SK-N-SH (cell line): ENCODE measurements around the gene FOXL1. TPM values are rescaled to one million over a fixed set of nuclear protein-coding genes. Genes with fewer than 3 reads are reported as not detected.

ENCODE experiments used
- CTCF ChIA-PET: fragments of 300-600, 350-600 bp; formaldehyde crosslinking; extraction: SDS; loops from one replicate; lab custom pipeline; 2021; lab: Yijun Ruan, JAX
- POLR2A ChIA-PET: fragments of 350-600 bp; sonication (Branson Sonifier 250); formaldehyde crosslinking; extraction: SDS; loops from one replicate; lab custom pipeline; 2020; ENCODE audit warnings: antibody characterized with exemption, inconsistent platforms; lab: Yijun Ruan, JAX
- DNase-seq: peaks from one replicate; pipeline ENCODE4 v3.0.0; 2012
- H2AFZ ChIP-seq: fragments of 200-600 bp; sonication (generic); 2 replicates; pipeline ENCODE4 v1.8.1; 2016; ENCODE audit warnings: antibody characterized with exemption, mild to moderate bottlenecking, low read depth
- H3F3A ChIP-seq: fragments of 200-600 bp; sonication (generic); replicated peaks from 2 replicates; pipeline ENCODE3; 2016; ENCODE audit warnings: antibody characterized with exemption, mild to moderate bottlenecking; ENCODE audit not compliant: insufficient read depth
- H3K27ac ChIP-seq, 2 experiments: fragments of 200-500 bp in 1 of 2; fragments of 200-600 bp in 1 of 2; sonication (Bioruptor generic) in 1 of 2; sonication (generic), shearing (Covaris generic) in 1 of 2; 2 replicates each; pipeline versions ENCODE4 v1.5.1 to v1.6.1; 2014 to 2016; ENCODE audit warnings: low read depth in 2 of 2, inconsistent platforms in 1 of 2, low read length in 1 of 2, mild to moderate bottlenecking in 1 of 2, mixed read lengths in 1 of 2
- H3K27me3 ChIP-seq: fragments of 200-600 bp; sonication (generic), shearing (Covaris generic); 2 replicates; pipeline ENCODE4 v1.6.1; 2016; ENCODE audit warnings: mixed run types; ENCODE audit not compliant: insufficient read depth
- H3K36me3 ChIP-seq, 2 experiments: fragments of 200-500 bp in 1 of 2; fragments of 200-600 bp in 1 of 2; sonication (Bioruptor generic) in 1 of 2; sonication (generic) in 1 of 2; replicated peaks in 1 of 2; 2 replicates each; pipeline versions ENCODE3 to v1.5.1; 2014 to 2016; ENCODE audit warnings: low read length in 1 of 2, mild to moderate bottlenecking in 1 of 2; ENCODE audit not compliant: insufficient read depth in 2 of 2, control insufficient read depth in 1 of 2
- H3K4me1 ChIP-seq, 2 experiments: fragments of 200-500 bp in 1 of 2; fragments of 200-600 bp in 1 of 2; sonication (Bioruptor generic) in 1 of 2; sonication (generic), shearing (Covaris generic) in 1 of 2; 2 replicates each; pipeline versions ENCODE4 v1.5.1 to v1.6.1; 2014 to 2016; ENCODE audit warnings: low read depth in 1 of 2, low read length in 1 of 2, mixed run types in 1 of 2; ENCODE audit not compliant: insufficient read depth in 2 of 2, control insufficient read depth in 1 of 2
- H3K4me2 ChIP-seq: fragments of 200-600 bp; sonication (generic), shearing (Covaris generic); 2 replicates; pipeline ENCODE4 v1.6.1; 2017; ENCODE audit warnings: mixed run types
- H3K4me3 ChIP-seq, 2 experiments: fragments of 200-500 bp in 1 of 2; fragments of 200-600 bp in 1 of 2; sonication (Bioruptor generic) in 1 of 2; sonication (generic), shearing (Covaris generic) in 1 of 2; 2 replicates each; pipeline versions ENCODE4 v1.5.1 to v1.8.1; 2014 to 2016; ENCODE audit warnings: low read depth in 2 of 2, inconsistent platforms in 1 of 2, low read length in 1 of 2, mild to moderate bottlenecking in 1 of 2, mixed read lengths in 1 of 2, moderate library complexity in 1 of 2
- H3K79me2 ChIP-seq: fragments of 200-600 bp; sonication (generic); 2 replicates; pipeline ENCODE4 v1.8.1; 2017; ENCODE audit warnings: mild to moderate bottlenecking; ENCODE audit not compliant: insufficient read depth
- H3K9ac ChIP-seq: fragments of 200-600 bp; sonication (generic); 2 replicates; pipeline ENCODE4 v1.6.1; 2017; ENCODE audit warnings: mixed run types
- H3K9me2 ChIP-seq: fragments of 200-600 bp; sonication (generic); 2 replicates; pipeline ENCODE4 v1.6.1; 2017; ENCODE audit warnings: mixed run types
- H3K9me3 ChIP-seq: fragments of 200-600 bp; sonication (generic); 2 replicates; pipeline ENCODE4 v1.6.1; 2017; ENCODE audit warnings: mixed run types, mild to moderate bottlenecking, moderate library complexity
- H4K20me1 ChIP-seq: fragments of 200-600 bp; sonication (generic); 2 replicates; pipeline ENCODE4 v1.6.1; 2017; ENCODE audit warnings: mild to moderate bottlenecking, mixed run types; ENCODE audit not compliant: insufficient read depth
- EZH2phosphoT487 ChIP-seq: fragments of 200-600 bp; sonication (generic); IDR thresholded peaks from 2 replicates; pipeline ENCODE4 v1.6.1; 2017; ENCODE audit warnings: low read depth, mixed run types, mild to moderate bottlenecking, antibody characterized with exemption, moderate library complexity, borderline replicate concordance
- FOSL2 ChIP-seq: IDR thresholded peaks from 2 replicates; pipeline ENCODE4 v1.4.0; 2012; ENCODE audit warnings: low read depth, mild to moderate bottlenecking, moderate library complexity, borderline replicate concordance
- FOXJ3 ChIP-seq: sonication (generic); formaldehyde crosslinking; IDR thresholded peaks from 2 replicates; pipeline ENCODE4 v1.5.1; 2020; ENCODE audit warnings: mild to moderate bottlenecking, missing genetic modification reagents
- FOXM1 ChIP-seq: IDR thresholded peaks from 2 replicates; pipeline ENCODE4 v1.4.0; 2012; ENCODE audit warnings: low read depth, mild to moderate bottlenecking
- GATA2 ChIP-seq: sonication (generic); formaldehyde crosslinking; IDR thresholded peaks from 2 replicates; pipeline ENCODE4 v1.5.0; 2020; ENCODE audit warnings: mild to moderate bottlenecking, missing genetic modification reagents
- JUND ChIP-seq: IDR thresholded peaks from 2 replicates; pipeline ENCODE4 v1.4.0; 2012
- MEF2A ChIP-seq: IDR thresholded peaks from 2 replicates; pipeline ENCODE4 v1.4.0; 2012; ENCODE audit warnings: low read depth, borderline replicate concordance
- MXI1 ChIP-seq: IDR thresholded peaks from 2 replicates; pipeline ENCODE4 v1.6.1; 2012; ENCODE audit warnings: mild to moderate bottlenecking, low read depth, low read length, improper control_type of control experiment
- NFIC ChIP-seq: IDR thresholded peaks from 2 replicates; pipeline ENCODE4 v1.4.0; 2012; ENCODE audit warnings: borderline replicate concordance
- NRF1 ChIP-seq: IDR thresholded peaks from 2 replicates; pipeline ENCODE4 v1.6.1; 2012; ENCODE audit warnings: low read depth, mild to moderate bottlenecking, low read length
- RFX5 ChIP-seq: IDR thresholded peaks from 2 replicates; pipeline ENCODE4 v1.6.1; 2012; ENCODE audit warnings: mild to moderate bottlenecking, improper control_type of control experiment, low read length
- RXRA ChIP-seq: IDR thresholded peaks from 2 replicates; pipeline ENCODE4 v1.4.0; 2012; ENCODE audit warnings: low read depth, mild to moderate bottlenecking, borderline replicate concordance
- SMC3 ChIP-seq: IDR thresholded peaks from 2 replicates; pipeline ENCODE4 v1.6.1; 2012; ENCODE audit warnings: low read depth, low read length, improper control_type of control experiment
- TCF12 ChIP-seq: IDR thresholded peaks from 2 replicates; pipeline ENCODE4 v1.4.0; 2012
- TEAD4 ChIP-seq: IDR thresholded peaks from 2 replicates; pipeline ENCODE4 v1.4.0; 2012; ENCODE audit warnings: mild to moderate bottlenecking, borderline replicate concordance; ENCODE audit not compliant: insufficient read depth
- WGBS: methylation state at CpG from one replicate; pipeline ENCODE4 v1.1.6; 2017; ENCODE audit warnings: low lambda C conversion rate; 5-methylcytosine and 5-hydroxymethylcytosine counted together
- polyA plus RNA-seq, 3 experiments: library from polyadenylated mRNA; depleted of rRNA; stranded (reverse); fragments of >200 nt; gene quantifications; 2 replicates each; pipeline ENCODE4 v1.2.3, GENCODE V29; 2012
- TF ChIP-seq, protein P1 (sequence below): fragments of 200-600 bp; sonication (generic); IDR thresholded peaks from 2 replicates; pipeline ENCODE4 v1.6.1; 2017; ENCODE audit warnings: antibody characterized with exemption, mild to moderate bottlenecking, moderate library complexity
- TF ChIP-seq, protein P2 (sequence below): IDR thresholded peaks from 2 replicates; pipeline ENCODE4 v1.4.0; 2012; ENCODE audit warnings: low read depth, borderline replicate concordance
- TF ChIP-seq, protein P3 (sequence below): fragments of 150-350 bp; IDR thresholded peaks from 2 replicates; pipeline ENCODE4 v1.6.1; 2016; ENCODE audit warnings: mild to moderate bottlenecking, low read depth, low read length

Gene FOXL1
- polyA plus RNA-seq, 1 of the 3 experiments (the other 2 are of a cell fraction): 2.5 TPM

DNA sequence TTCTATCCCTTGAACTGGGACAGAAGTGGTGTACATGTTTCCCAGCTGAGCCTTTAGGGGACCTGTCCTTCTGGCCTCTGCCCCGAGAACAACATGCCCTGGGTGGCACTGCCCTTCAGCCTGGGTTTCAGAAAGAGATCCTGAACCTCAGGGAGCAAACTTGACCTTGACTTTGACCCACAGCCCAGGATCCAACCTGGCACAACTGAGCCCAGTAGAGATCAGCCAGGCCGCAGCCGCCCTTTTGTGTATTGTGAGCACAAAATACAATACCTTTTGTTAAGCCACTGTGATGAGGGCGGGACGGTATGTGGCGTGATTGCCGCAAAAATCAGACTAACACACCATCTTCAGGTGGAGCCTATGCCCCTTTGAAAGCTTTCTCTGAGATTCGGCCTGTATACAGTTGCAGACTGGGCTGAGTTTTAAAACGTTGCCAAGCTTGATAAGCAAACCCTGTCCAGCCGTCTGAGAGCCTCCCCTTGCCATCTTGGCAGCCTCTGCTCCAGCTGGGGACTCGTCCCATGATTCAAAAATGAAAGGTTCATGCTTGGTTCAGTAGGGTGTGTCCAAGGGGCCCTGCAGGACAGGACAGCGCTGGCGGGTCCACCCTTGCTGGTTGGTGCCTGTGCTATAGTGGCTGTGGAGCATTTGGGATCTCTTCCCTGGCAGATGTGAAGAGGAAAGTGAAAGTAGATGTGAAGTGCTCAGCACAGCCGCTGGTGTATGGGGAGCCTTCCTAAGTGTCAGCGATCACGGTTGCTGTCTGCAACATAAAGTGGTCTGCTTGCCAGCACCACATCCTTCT, 40.3 kb downstream of the FOXL1 start:
- Histone ChIP-seq H4K20me1 (no peaks in the 10 kb centered on the region), H3K27me3 (no peaks in the 10 kb centered on the region), H3K4me3 (peak overlapping the region; percentile 30 to 38; a peak in 3 of 4 replicates), H3K4me1 (no peaks in the 10 kb centered on the region; a peak in 1 of 4 replicates), H3K79me2 (no peaks in the 10 kb centered on the region), H3K9me3 (no peaks in the 10 kb centered on the region), H3K4me2 (peak overlapping the region; percentile 71), H3F3A (no peaks in the 10 kb centered on the region), H3K9ac (0 out of 2 replicates have a peak overlapping the region, but pooled peaks have one; percentile 2), H3K36me3 (no peaks in the 10 kb centered on the region), H2AFZ (peak overlapping the region; percentile 65), H3K27ac (peak overlapping the region in 1 of 2 experiments; percentile 28; a peak in 2 of 4 replicates), H3K9me2 (no peaks in the 10 kb centered on the region)
- WGBS: 50% methylated on average over 13 of the region's 16 CpGs
- DNase-seq: no peak
- ChIA-PET POLR2A (no interaction called here), CTCF (interaction anchor here (1.6 kb wide), 1 partner anchor 11 kb away, joined by 4 read pairs; no protein-coding TSS in a partner anchor)
- TF ChIP-seq FOSL2: no peak
- no peak for TF ChIP-seq TCF12
- no peak for TF ChIP-seq EZH2phosphoT487

DNA sequence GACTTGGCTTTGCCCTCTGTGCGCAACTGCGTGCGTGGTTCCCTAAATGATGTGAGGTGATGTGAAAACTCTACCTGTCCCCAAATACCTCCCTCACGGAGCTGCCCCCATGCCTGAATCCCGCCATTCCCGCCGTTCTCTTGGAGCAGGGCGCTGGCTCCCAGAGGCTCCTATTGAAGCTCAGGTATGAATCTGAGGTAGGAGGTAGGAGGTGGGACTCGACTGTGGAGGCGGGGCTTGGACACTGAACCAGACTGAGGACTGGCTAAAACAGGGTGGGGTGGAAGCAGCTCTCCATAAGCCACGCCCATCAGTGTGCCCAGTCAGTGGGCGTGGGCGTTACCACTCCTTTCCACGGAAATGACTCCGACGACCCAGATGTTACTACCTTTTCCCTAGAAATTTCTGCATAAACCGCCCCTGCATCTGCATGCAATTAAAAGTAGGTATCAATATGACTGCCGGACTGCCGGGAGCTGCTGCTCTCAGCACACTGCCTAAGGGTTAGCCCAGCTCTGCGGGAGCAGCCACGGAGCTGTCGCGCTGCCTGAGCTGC, 41.0 kb downstream of the FOXL1 start:
- CTCF ChIA-PET: interaction anchor here (1.6 kb wide), 1 partner anchor 12 kb away, joined by 4 read pairs; no protein-coding TSS in a partner anchor
- Histone ChIP-seq H3K27me3 (no peaks in the 10 kb centered on the region), H3K4me1 (no peaks in the 10 kb centered on the region; a peak in 1 of 4 replicates), H3K36me3 (no peaks in the 10 kb centered on the region)
- TF ChIP-seq TCF12 (no peak), RXRA (no peak), FOXJ3 (no peak), TEAD4 (no peak), RFX5 (no peak), JUND (no peak), NFIC (no peak), NRF1 (no peak), MXI1 (no peak), MEF2A (no peak), FOXM1 (no peak), SMC3 (no peak), GATA2 (CRISPR knock-in tag) (no peak)
- TF ChIP-seq, protein P1, sequence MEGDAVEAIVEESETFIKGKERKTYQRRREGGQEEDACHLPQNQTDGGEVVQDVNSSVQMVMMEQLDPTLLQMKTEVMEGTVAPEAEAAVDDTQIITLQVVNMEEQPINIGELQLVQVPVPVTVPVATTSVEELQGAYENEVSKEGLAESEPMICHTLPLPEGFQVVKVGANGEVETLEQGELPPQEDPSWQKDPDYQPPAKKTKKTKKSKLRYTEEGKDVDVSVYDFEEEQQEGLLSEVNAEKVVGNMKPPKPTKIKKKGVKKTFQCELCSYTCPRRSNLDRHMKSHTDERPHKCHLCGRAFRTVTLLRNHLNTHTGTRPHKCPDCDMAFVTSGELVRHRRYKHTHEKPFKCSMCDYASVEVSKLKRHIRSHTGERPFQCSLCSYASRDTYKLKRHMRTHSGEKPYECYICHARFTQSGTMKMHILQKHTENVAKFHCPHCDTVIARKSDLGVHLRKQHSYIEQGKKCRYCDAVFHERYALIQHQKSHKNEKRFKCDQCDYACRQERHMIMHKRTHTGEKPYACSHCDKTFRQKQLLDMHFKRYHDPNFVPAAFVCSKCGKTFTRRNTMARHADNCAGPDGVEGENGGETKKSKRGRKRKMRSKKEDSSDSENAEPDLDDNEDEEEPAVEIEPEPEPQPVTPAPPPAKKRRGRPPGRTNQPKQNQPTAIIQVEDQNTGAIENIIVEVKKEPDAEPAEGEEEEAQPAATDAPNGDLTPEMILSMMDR: no peak
- TF ChIP-seq, protein P2, sequence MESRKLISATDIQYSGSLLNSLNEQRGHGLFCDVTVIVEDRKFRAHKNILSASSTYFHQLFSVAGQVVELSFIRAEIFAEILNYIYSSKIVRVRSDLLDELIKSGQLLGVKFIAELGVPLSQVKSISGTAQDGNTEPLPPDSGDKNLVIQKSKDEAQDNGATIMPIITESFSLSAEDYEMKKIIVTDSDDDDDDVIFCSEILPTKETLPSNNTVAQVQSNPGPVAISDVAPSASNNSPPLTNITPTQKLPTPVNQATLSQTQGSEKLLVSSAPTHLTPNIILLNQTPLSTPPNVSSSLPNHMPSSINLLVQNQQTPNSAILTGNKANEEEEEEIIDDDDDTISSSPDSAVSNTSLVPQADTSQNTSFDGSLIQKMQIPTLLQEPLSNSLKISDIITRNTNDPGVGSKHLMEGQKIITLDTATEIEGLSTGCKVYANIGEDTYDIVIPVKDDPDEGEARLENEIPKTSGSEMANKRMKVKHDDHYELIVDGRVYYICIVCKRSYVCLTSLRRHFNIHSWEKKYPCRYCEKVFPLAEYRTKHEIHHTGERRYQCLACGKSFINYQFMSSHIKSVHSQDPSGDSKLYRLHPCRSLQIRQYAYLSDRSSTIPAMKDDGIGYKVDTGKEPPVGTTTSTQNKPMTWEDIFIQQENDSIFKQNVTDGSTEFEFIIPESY: no peak
- TF ChIP-seq, protein P3, sequence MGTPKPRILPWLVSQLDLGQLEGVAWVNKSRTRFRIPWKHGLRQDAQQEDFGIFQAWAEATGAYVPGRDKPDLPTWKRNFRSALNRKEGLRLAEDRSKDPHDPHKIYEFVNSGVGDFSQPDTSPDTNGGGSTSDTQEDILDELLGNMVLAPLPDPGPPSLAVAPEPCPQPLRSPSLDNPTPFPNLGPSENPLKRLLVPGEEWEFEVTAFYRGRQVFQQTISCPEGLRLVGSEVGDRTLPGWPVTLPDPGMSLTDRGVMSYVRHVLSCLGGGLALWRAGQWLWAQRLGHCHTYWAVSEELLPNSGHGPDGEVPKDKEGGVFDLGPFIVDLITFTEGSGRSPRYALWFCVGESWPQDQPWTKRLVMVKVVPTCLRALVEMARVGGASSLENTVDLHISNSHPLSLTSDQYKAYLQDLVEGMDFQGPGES: no peak
- TF ChIP-seq, all 33 proteins: peak for 0
- no peaks in the 10 kb centered on the region for H4K20me1 ChIP-seq
- POLR2A ChIA-PET: no interaction called here
- H3K9ac ChIP-seq: 0 out of 2 replicates have a peak overlapping the region, but pooled peaks have one; percentile 2
- 41% methylated on average over 22 of the region's 23 CpGs for WGBS
- H3F3A ChIP-seq: no peaks in the 10 kb centered on the region
- H3K9me2 ChIP-seq: no peaks in the 10 kb centered on the region
- peak overlapping the region; percentile 71 for H3K4me2 ChIP-seq
- peak overlapping the region; percentile 65 for H2AFZ ChIP-seq
- H3K79me2 ChIP-seq: no peaks in the 10 kb centered on the region
- no peak for DNase-seq
- H3K27ac ChIP-seq: peak overlapping the region in 1 of 2 experiments; percentile 28; a peak in 1 of 4 replicates
- H3K4me3 ChIP-seq: peak overlapping the region; percentile 30 to 38
- H3K9me3 ChIP-seq: no peaks in the 10 kb centered on the region
